GM19328 (cell line): ENCODE results near the gene MRPL20.
"Not testable (repeated sequence)": the region's sequence is repeated elsewhere in the genome, so short reads cannot be mapped to it uniquely, and the experiment has no call there.

ENCODE experiments used
- ATAC-seq: cut with Tn5 transposase; IDR thresholded peaks from one replicate; pipeline ENCODE4 v1.9.1; 2021; ENCODE audit warnings: mild to moderate bottlenecking, moderate library complexity; ENCODE audit not compliant: unreplicated experiment

MRPL20 gene

GRCh38 chr1:1411626-1412025 is 4.5 kb upstream of the MRPL20 start:
- no peak for ATAC-seq

DNA sequence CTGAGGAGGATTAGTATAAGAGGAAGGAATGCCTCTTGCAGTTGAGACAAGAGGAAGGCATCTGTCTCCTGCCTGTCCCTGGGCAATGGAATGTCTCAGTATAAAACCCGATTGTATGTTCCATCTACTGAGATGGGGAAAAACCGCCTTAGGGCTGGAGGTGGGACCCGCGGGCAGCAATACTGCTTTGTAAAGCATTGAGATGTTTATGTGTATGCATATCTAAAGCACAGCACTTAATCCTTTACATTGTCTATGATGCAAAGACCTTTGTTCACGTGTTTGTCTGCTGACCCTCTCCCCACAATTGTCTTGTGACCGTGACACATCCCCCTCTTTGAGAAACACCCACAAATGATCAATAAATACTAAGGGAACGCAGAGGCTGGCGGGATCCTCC is 3.1 kb upstream of the MRPL20 start:
- not testable (repeated sequence) for ATAC-seq

- ATAC-seq = no peak
These were observed 684 bp upstream of the MRPL20 start for GRCh38 chr1:1407636-1408318.

GRCh38 chr1:1406101-1406820 is 832 bp downstream of the MRPL20 start:
- no peak for ATAC-seq

DNA sequence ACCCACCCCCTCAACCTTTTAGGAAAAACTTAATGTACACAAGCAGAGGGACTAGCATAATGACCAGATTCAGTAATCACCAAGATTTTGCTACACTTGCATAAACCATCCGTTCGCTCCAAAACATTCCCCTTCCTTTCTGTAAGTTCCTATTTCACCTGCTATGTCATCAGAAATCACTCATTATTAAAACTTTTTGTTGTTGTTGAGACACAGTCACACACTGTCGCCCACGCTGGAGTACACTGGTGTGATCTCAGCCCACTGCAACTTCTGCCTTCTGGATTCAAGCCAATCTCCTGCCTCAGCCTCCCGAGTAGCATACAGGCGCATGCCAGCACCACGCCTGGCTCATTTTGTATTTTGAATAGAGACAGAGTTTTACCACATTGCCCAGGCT is 3.4 kb downstream of the MRPL20 start:
- ATAC-seq = no peak

DNA sequence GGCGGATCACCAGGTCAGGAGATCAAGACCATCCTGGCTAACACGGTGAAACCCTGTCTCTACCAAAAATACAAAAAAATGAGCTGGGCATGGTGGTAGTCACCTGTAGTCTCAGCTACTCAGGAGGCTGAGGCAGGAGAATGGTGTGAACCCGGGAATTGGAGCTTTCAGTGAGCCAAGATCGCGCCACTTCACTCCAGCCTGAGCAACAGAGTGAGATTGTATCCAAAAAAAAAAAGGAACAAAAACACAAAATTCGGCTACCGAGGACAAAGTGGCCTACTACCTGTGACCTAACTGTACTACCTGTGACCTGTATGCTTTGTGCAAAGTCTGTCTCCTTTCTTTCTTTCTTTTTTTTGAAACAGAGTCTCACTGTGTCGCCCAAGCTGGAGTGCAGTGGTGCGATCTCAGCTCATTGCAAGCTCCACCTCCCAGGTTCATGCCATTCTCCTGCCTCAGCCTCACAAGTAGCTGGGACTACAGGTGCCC is 4.1 kb downstream of the MRPL20 start:
- ATAC-seq = not testable (repeated sequence)

- no peak for ATAC-seq
These were observed 4.8 kb downstream of the MRPL20 start for GRCh38 chr1:1402072-1402900.

- no peak for ATAC-seq
These were observed 5.6 kb downstream of the MRPL20 start for GRCh38 chr1:1401457-1402010.

DNA sequence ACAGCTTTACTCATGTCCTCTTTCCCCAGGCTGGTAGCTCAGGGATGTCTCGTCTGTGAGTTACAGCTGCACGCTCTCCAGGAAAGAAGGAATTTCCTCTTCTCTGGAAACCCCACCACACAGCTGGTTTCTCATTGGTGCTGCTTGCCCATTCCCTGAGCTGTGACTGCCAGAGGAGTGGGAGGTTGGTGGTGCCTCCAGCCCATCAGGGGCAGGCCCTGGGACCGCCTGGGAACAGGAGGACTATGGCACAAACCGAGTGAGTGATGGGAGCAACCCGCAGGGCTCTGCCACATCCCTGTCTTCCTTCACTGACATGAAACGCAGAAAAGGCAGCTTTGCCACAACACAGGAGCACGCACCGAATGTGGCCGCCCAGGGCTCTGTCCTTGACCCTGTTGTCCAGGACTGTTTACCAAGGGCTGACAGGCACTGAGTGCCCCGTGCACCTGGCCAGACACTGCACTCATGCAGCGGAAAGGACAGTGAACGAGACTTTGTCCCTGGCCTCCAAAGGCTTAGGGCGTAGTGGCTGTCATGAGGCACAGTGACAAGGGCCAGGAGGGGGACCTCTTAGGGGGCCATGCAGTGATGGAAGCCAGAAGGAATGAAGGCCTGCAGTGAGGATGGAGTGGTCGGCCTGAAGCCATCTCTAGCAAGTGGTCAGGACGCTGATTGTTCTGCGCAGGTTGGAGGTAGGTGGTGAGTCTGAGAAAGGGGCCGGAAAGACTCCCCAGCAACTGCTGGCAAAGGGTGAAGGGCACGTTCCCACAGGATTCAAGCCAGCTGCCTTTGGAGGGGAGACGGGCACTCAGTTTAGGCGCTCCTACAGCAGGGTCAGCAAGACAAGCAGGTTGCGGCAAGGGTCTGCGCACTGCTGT is 6.3 kb downstream of the MRPL20 start:
- ATAC-seq = no peak

- no peak for ATAC-seq
These were observed 7.1 kb downstream of the MRPL20 start for GRCh38 chr1:1399872-1400575.

DNA sequence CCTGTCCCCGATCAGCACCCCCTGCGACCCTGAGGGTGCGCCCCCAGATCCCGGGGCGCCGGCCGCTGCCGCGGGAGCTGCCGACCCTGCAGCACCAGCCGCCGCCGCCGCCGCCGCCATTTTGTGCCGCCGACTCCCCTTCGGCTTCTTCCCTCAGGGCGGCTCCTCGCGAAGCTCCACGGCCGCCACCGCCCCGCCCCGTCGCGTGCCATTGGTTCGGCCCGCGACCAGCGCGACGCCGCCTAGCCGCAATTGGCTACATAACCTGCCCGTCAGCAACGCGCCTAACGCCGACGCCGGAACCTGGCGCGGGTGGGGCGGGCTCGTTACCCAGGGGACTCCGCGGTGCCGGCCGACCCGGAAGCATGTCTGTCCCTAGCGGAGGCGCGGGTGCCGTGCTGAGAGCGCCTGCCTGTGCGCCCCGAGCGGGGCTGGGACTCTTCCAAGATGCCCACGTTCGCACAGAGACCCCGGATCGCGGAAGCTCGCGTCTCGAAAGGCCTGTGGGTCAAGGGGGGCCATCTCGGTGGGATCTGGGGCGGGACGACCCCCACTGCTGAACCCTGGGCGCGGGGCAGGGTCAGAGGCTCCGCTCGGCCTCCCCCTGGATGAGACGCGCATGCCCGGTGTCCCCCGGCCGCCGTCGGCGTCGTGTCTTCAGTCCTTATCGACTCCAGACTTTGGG is 7.8 kb downstream of the MRPL20 start, which contains the start of gene CCNL2:
Gene CCNL2, minus strand, starts transcription at position 149 of the 685 bp plus-strand sequence. Its CDS starts 29 bp downstream, at position 120.
- ATAC-seq = peak; percentile 93

- peak; percentile 14 for ATAC-seq
These were observed 8.4 kb downstream of the MRPL20 start for GRCh38 chr1:1398677-1399186.

GRCh38 chr1:1397839-1398523 is 9.1 kb downstream of the MRPL20 start:
- no peak for ATAC-seq

DNA sequence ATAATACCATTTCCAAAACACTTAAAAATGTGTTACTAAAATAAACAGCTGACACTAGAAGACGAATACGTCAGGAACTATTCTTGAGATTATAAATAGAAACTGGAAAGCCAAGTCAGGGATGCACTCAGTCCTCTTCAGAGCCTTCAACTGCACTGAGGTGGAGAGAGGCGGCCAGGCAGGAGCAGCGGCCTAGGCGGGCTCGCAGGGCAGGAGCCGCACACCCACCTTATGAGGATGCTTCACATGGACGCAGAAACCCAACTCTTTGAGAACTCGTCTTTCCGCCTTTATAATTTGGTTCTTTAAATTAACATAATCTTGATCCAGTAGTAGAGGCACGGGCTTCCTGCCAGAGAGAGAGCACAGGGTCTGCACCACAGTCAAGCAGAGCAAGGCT is 11.9 kb downstream of the MRPL20 start:
- ATAC-seq = no peak

- no peak for ATAC-seq
These were observed 13.0 kb downstream of the MRPL20 start for GRCh38 chr1:1394116-1394515.

DNA sequence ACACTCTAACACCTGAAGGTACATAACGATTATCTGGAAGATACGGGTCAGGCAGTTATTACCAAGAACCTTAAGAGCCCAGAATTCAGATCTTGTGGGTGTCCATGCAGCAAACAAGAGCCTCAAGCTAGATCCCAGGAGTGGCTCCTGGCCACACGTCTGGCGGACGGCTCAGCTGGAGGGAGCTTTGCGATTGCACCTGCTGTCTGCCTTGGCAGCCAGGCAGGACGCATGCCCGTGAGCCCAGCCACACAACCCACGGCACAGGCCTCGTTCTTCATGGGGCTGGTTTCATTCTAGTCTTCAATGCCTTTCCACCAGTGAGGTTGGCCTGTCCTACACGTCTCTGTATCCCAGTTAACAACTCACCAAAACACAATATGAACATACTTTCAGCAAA is 13.7 kb downstream of the MRPL20 start:
- ATAC-seq = no peak

- ATAC-seq = no peak
These were observed 14.1 kb downstream of the MRPL20 start for GRCh38 chr1:1393014-1393413.

DNA sequence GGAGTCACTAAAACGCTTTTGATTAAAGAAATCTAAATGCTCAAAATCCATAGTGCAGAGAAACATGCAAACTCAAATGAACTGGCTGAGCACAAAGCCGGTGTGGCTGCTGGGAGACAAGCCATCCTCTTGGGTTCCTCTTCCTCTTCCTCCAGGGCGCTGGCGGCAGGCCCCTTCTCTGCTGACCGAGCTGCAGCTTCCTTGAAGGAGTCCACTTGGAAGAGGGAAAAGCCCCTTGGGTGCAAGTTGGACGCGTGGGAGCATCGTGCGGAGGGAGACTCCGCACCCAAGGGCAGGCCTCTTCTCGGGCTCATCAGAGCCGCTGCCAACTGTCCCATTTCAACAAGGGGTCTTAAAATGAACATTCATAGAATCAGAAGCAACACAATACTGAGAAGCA is 15.9 kb downstream of the MRPL20 start:
- no peak for ATAC-seq
